ENCODE results near the gene OR2T1.
"Not testable (repeated sequence)": the region's sequence is repeated elsewhere in the genome, so short reads cannot be mapped to it uniquely, and the experiment has no call there.

- not testable (repeated sequence) for TF ChIP-seq CTCF (tag by site-specific recombination; IDR thresholded peaks at IDR 0.05); ZNF184 (tag by site-specific recombination; IDR thresholded peaks at IDR 0.05); ZBTB17 (tag by site-specific recombination; IDR thresholded peaks at IDR 0.05); ZNF157 (tag by site-specific recombination; IDR thresholded peaks at IDR 0.05); OVOL3 (tag by site-specific recombination; IDR thresholded peaks at IDR 0.05); REST (tag by site-specific recombination; IDR thresholded peaks at IDR 0.05); ZNF311 (tag by site-specific recombination; IDR thresholded peaks at IDR 0.05; ENCODE audit: borderline replicate concordance); TCF7L2 (IDR thresholded peaks at IDR 0.05; ENCODE audit: borderline replicate concordance, low read depth, low read length); GLIS2 (tag by site-specific recombination; IDR thresholded peaks at IDR 0.05); ZNF830 (tag by site-specific recombination; IDR thresholded peaks at IDR 0.05; ENCODE audit: low read depth); ZNF776 (tag by site-specific recombination; IDR thresholded peaks at IDR 0.05; ENCODE audit: borderline replicate concordance)
These were observed 39.8 kb downstream of the OR2T1 start for GRCh38 chr1:248442500-248443277.

All from HEK293 (cell line).